Naive thymus-derived CD8-positive, alpha-beta T cell (primary cell): ENCODE data around the gene TNFRSF4. TPM values are rescaled to one million over a fixed set of nuclear protein-coding genes. Genes with fewer than 3 reads are reported as not detected.

ENCODE experiments used
- ATAC-seq, 2 donors: fragments of 150-1000 bp; cut with Tn5 transposase in 1 of 2; sonication (Bioruptor Pico), chemical (Tn5 transposase) in 1 of 2; 1 replicate in 1 of 2; 2 replicates in 1 of 2; pipeline ENCODE4 v1.10.0; 2021; ENCODE audit warnings: mild to moderate bottlenecking in 2 of 2, moderate library complexity in 2 of 2
- POLR2A ChIA-PET: fragments of 350-600 bp; sonication (Branson Sonifier 250); formaldehyde crosslinking; loops from one replicate; lab custom pipeline; 2021; ENCODE audit warnings: antibody characterized with exemption; lab: Charles Lee
- DNase-seq, 10 donors: peaks; one replicate each; pipeline versions ENCODE4 v3.0.0 to v3.0.0-alpha.2; 2020 to 2022
- H3K27ac Mint-ChIP-seq, 10 donors: one replicate each; pipeline ENCODE4 v1.8.0; 2020 to 2022; ENCODE audit warnings: mild to moderate bottlenecking in 10 of 10, mixed read lengths in 10 of 10, moderate library complexity in 4 of 10, inconsistent platforms in 1 of 10
- H3K27me3 Mint-ChIP-seq, 5 donors: one replicate each; pipeline ENCODE4 v1.8.0; 2021 to 2022; ENCODE audit warnings: mixed read lengths in 5 of 5
- H3K36me3 Mint-ChIP-seq, 3 donors: one replicate each; pipeline ENCODE4 v1.8.0; 2020 to 2022; ENCODE audit warnings: mixed read lengths in 3 of 3, mild to moderate bottlenecking in 2 of 3, inconsistent platforms in 1 of 3
- H3K4me1 Mint-ChIP-seq, 4 donors: one replicate each; pipeline ENCODE4 v1.8.0; 2021 to 2022; ENCODE audit warnings: mixed read lengths in 4 of 4
- H3K4me3 Mint-ChIP-seq, 10 donors: one replicate each; pipeline ENCODE4 v1.8.0; 2020 to 2022; ENCODE audit warnings: mild to moderate bottlenecking in 10 of 10, mixed read lengths in 10 of 10, moderate library complexity in 6 of 10, inconsistent platforms in 1 of 10
- H3K9me3 Mint-ChIP-seq, 9 donors: one replicate each; pipeline ENCODE4 v1.8.0; 2020 to 2022; ENCODE audit warnings: mixed read lengths in 9 of 9, mild to moderate bottlenecking in 3 of 9, inconsistent platforms in 1 of 9, moderate library complexity in 1 of 9
- polyA plus RNA-seq, 3 donors: library from polyadenylated mRNA; unstranded; fragments of 300-500 nt; fragmentation: Illumina TruSeq; gene quantifications; one replicate each; pipeline ENCODE4 v1.2.3, GENCODE V29; 2021
- total RNA-seq, 8 experiments: library from RNA in 2 of 8; stranded (reverse) in 2 of 8; gene quantifications; one replicate each; pipeline ENCODE4 v1.2.3 and lab custom pipeline; 2021 to 2026

TNFRSF4 gene
- total and polyA plus RNA-seq, 5 experiments from 2014 or later = 0.30 to 0.73 (median 0.44) TPM

GRCh38 chr1:1243266-1243660 is 29.3 kb upstream of the TNFRSF4 start:
- POLR2A ChIA-PET = interaction anchor here (1.0 kb wide), 1 partner anchor 94 kb away, joined by 3 read pairs; no protein-coding TSS in a partner anchor
- ATAC-seq = no peak

GRCh38 chr1:1242461-1243265 is 28.7 kb upstream of the TNFRSF4 start:
- Mint-ChIP-seq H3K27me3 (peaks cover 0 to 1% (median 0%) of the 10 kb centered on the region in 5 donors), H3K4me1 (peaks cover 0 to 2% (median 0%) of the 10 kb centered on the region in 4 donors), H3K27ac (no peak overlapping the region), H3K4me3 (no peak overlapping the region), H3K36me3 (no peaks in the 10 kb centered on the region), H3K9me3 (no peaks in the 10 kb centered on the region)
- ATAC-seq (no peak), DNase-seq (no peak)
- POLR2A ChIA-PET = interaction anchor here (0.8 to 1.0 kb wide), 2 partner anchors 8 to 93 kb away, joined by 3 read pairs; no protein-coding TSS in a partner anchor

More at GRCh38 chr1:1243266-1243660, 29.3 kb upstream of the TNFRSF4 start:
- DNase-seq = no peak
- no peaks in the 10 kb centered on the region for H3K36me3 Mint-ChIP-seq
- H3K27ac Mint-ChIP-seq = no peak overlapping the region
- no peak overlapping the region for H3K4me3 Mint-ChIP-seq
- H3K9me3 Mint-ChIP-seq = no peaks in the 10 kb centered on the region
- peaks cover 0 to 1% (median 0%) of the 10 kb centered on the region in 5 donors for H3K27me3 Mint-ChIP-seq
- peaks cover 0 to 2% (median 0%) of the 10 kb centered on the region in 4 donors for H3K4me1 Mint-ChIP-seq

- H3K27me3 Mint-ChIP-seq = no peaks in the 10 kb centered on the region
- ATAC-seq (no peak), DNase-seq (no peak)
- no peaks in the 10 kb centered on the region for H3K36me3 Mint-ChIP-seq
- no peak overlapping the region for H3K4me3 Mint-ChIP-seq
- POLR2A ChIA-PET = interaction anchor here (0.6 kb wide), 1 partner anchor 13 kb away, joined by 3 read pairs; no protein-coding TSS in a partner anchor
- peaks cover 0 to 4% (median 0%) of the 10 kb centered on the region in 4 donors for H3K4me1 Mint-ChIP-seq
- H3K9me3 Mint-ChIP-seq = no peaks in the 10 kb centered on the region
- no peak overlapping the region for H3K27ac Mint-ChIP-seq
These were observed 27.8 kb upstream of the TNFRSF4 start for GRCh38 chr1:1241588-1242219.

- Mint-ChIP-seq H3K9me3 (no peaks in the 10 kb centered on the region), H3K27ac (no peak overlapping the region), H3K36me3 (no peaks in the 10 kb centered on the region), H3K27me3 (no peaks in the 10 kb centered on the region), H3K4me3 (no peak overlapping the region), H3K4me1 (peaks cover 0 to 4% (median 0%) of the 10 kb centered on the region in 4 donors)
- POLR2A ChIA-PET = interaction anchor here (0.5 to 0.6 kb wide), 2 partner anchors 14 to 767 kb away, joined by 3 to 4 read pairs; no protein-coding TSS in a partner anchor
- no peak for ATAC-seq
- DNase-seq = no peak
These were observed 27.1 kb upstream of the TNFRSF4 start for GRCh38 chr1:1240822-1241587.

- ATAC-seq = no peak
- POLR2A ChIA-PET = no interaction called here
- no peak overlapping the region for H3K4me3 Mint-ChIP-seq
These were observed 26.4 kb upstream of the TNFRSF4 start for GRCh38 chr1:1240348-1240732.

GRCh38 chr1:1239614-1240347 is 25.8 kb upstream of the TNFRSF4 start:
- Mint-ChIP-seq H3K27ac (no peak overlapping the region), H3K4me1 (peaks cover 0 to 2% (median under 1%) of the 10 kb centered on the region in 4 donors), H3K9me3 (no peaks in the 10 kb centered on the region), H3K4me3 (no peak overlapping the region), H3K27me3 (no peaks in the 10 kb centered on the region), H3K36me3 (no peaks in the 10 kb centered on the region)
- no peak for ATAC-seq
- no peak for DNase-seq
- POLR2A ChIA-PET = interaction anchor here (0.9 kb wide), 1 partner anchor 21 kb away, joined by 3 read pairs; no protein-coding TSS in a partner anchor

More at GRCh38 chr1:1240348-1240732, 26.4 kb upstream of the TNFRSF4 start:
- Mint-ChIP-seq H3K27ac (no peak overlapping the region), H3K36me3 (no peaks in the 10 kb centered on the region), H3K4me1 (peaks cover 0 to 2% (median 0%) of the 10 kb centered on the region in 4 donors), H3K27me3 (no peaks in the 10 kb centered on the region), H3K9me3 (no peaks in the 10 kb centered on the region)
- DNase-seq = no peak

- H3K27ac Mint-ChIP-seq = no peak overlapping the region
- peaks cover 0 to 5% (median 0%) of the 10 kb centered on the region in 3 donors for H3K36me3 Mint-ChIP-seq
- ATAC-seq (no peak), DNase-seq (no peak)
- POLR2A ChIA-PET = interaction anchor here (0.9 kb wide), 1 partner anchor 22 kb away, joined by 3 read pairs; no protein-coding TSS in a partner anchor
- H3K9me3 Mint-ChIP-seq = no peaks in the 10 kb centered on the region
- H3K27me3 Mint-ChIP-seq = no peaks in the 10 kb centered on the region
- H3K4me3 Mint-ChIP-seq = no peak overlapping the region
- H3K4me1 Mint-ChIP-seq = peaks cover 0 to 7% (median 6%) of the 10 kb centered on the region in 4 donors
These were observed 25.3 kb upstream of the TNFRSF4 start for GRCh38 chr1:1239227-1239613.

- peaks cover 2 to 12% (median 11%) of the 10 kb centered on the region in 4 donors for H3K4me1 Mint-ChIP-seq
- no peak overlapping the region for H3K4me3 Mint-ChIP-seq
- POLR2A ChIA-PET = no interaction called here
- ATAC-seq = no peak
- H3K36me3 Mint-ChIP-seq = peaks cover 0 to 8% (median 0%) of the 10 kb centered on the region in 3 donors
- no peak overlapping the region for H3K27ac Mint-ChIP-seq
- no peaks in the 10 kb centered on the region for H3K27me3 Mint-ChIP-seq
- no peaks in the 10 kb centered on the region for H3K9me3 Mint-ChIP-seq
- DNase-seq = no peak
These were observed 24.8 kb upstream of the TNFRSF4 start for GRCh38 chr1:1238702-1239178.

- H3K36me3 Mint-ChIP-seq = peaks cover 0 to 8% (median 0%) of the 10 kb centered on the region in 3 donors
- H3K27me3 Mint-ChIP-seq = no peaks in the 10 kb centered on the region
- H3K9me3 Mint-ChIP-seq = no peaks in the 10 kb centered on the region
- H3K27ac Mint-ChIP-seq = no peak overlapping the region
- no peak overlapping the region for H3K4me3 Mint-ChIP-seq
- no peak for ATAC-seq
- no peak for DNase-seq
- POLR2A ChIA-PET = no interaction called here
- H3K4me1 Mint-ChIP-seq = peaks cover 4 to 18% (median 15%) of the 10 kb centered on the region in 4 donors
These were observed 24.1 kb upstream of the TNFRSF4 start for GRCh38 chr1:1237874-1238701.

GRCh38 chr1:1236945-1237873 is 23.3 kb upstream of the TNFRSF4 start:
- peak overlapping the region in 1 of 10 donors; percentile 6 for H3K4me3 Mint-ChIP-seq
- peaks cover 4 to 18% (median 15%) of the 10 kb centered on the region in 4 donors for H3K4me1 Mint-ChIP-seq
- H3K27me3 Mint-ChIP-seq = no peaks in the 10 kb centered on the region
- POLR2A ChIA-PET = no interaction called here
- H3K27ac Mint-ChIP-seq = no peak overlapping the region
- no peak for ATAC-seq
- no peaks in the 10 kb centered on the region for H3K9me3 Mint-ChIP-seq
- peaks cover 0 to 8% (median 0%) of the 10 kb centered on the region in 3 donors for H3K36me3 Mint-ChIP-seq
- DNase-seq = no peak
